Stomach (tissue), 9 donors: ENCODE data around the gene EDARADD. TPM values are rescaled to one million over a fixed set of nuclear protein-coding genes. Genes with fewer than 3 reads are reported as not detected.

ENCODE experiments used
- DNase-seq, 2 donors: peaks; one replicate each; pipeline versions ENCODE4 v3.0.0 to v3.0.0-alpha.2; 2013 to 2019
- H3K27ac ChIP-seq, 5 donors: fragments of 200-600 bp in 4 of 5; sonication (generic) in 4 of 5; one replicate each; pipeline ENCODE4 v1.5.1; 2013 to 2019; ENCODE audit warnings: mild to moderate bottlenecking in 1 of 5, moderate library complexity in 1 of 5
- H3K27me3 ChIP-seq, 3 donors: fragments of 200-600 bp; sonication (generic); one replicate each; pipeline ENCODE4 v1.5.1; 2017 to 2019; ENCODE audit warnings: mixed run types in 1 of 3
- H3K36me3 ChIP-seq, 4 donors: fragments of 200-600 bp; sonication (generic); 1 replicate in 3 of 4; 2 replicates in 1 of 4; pipeline ENCODE4 v1.5.1; 2016 to 2019
- H3K4me1 ChIP-seq, 4 donors: fragments of 200-600 bp; sonication (generic); one replicate each; pipeline ENCODE4 v1.5.1; 2016 to 2019
- H3K4me3 ChIP-seq, 4 donors: fragments of 200-600 bp; sonication (generic) in 3 of 4; one replicate each; pipeline ENCODE4 v1.5.1; 2016 to 2019; ENCODE audit warnings: mild to moderate bottlenecking in 1 of 4
- H3K9me3 ChIP-seq, 4 donors: fragments of 200-600 bp; sonication (generic); one replicate each; pipeline ENCODE4 v1.5.1; 2016 to 2019
- EP300 ChIP-seq: sonication (generic); formaldehyde crosslinking; IDR thresholded peaks from one replicate; pipeline ENCODE4 v1.6.1; 2017; ENCODE audit warnings: antibody characterized with exemption
- POLR2A ChIP-seq, 4 donors: fragments of 450-650 bp; IDR thresholded peaks; one replicate each; pipeline ENCODE4 v1.6.1; 2016; ENCODE audit warnings: antibody characterized with exemption in 4 of 4, control low read depth in 2 of 4, mild to moderate bottlenecking in 1 of 4, moderate library complexity in 1 of 4
- POLR2AphosphoS5 ChIP-seq, 3 donors: sonication (generic); formaldehyde crosslinking; IDR thresholded peaks; one replicate each; pipeline ENCODE4 v1.6.1; 2016; ENCODE audit warnings: antibody characterized with exemption in 3 of 3
- WGBS, 5 donors: extraction: QIAGEN DNeasy Blood & Tissue Kit in 3 of 5; methylation state at CpG; one replicate each; pipeline versions ENCODE4 v1.1.5 to v1.1.7; 2013 to 2018; 5-methylcytosine and 5-hydroxymethylcytosine counted together
- intact Hi-C: fragments of 100-400 bp; cut with DNase I; formaldehyde crosslinking; loops from one replicate; pipeline ENCODE4 v1.15.1; 2023; ENCODE audit warnings: low total_unique reads
- polyA plus RNA-seq, 3 donors: library from polyadenylated mRNA; stranded (reverse); fragments of 200-250 nt; gene quantifications; one replicate each; pipeline ENCODE4 v1.2.3, GENCODE V29; 2013
- total RNA-seq, 5 donors: library from RNA; depleted of rRNA; stranded (reverse); fragments of >200 nt; gene quantifications; one replicate each; pipeline versions ENCODE4 v1.1.0 to v1.2.3, GENCODE V29; 2014 to 2016
- TF ChIP-seq, protein P1 (sequence below), 7 experiments: fragments of 450-650 bp in 4 of 7; fragments of 200-600 bp in 3 of 7; sonication (generic) in 3 of 7; IDR thresholded peaks; one replicate each; pipeline ENCODE4 v1.5.1; 2016 to 2019; ENCODE audit warnings: antibody characterized with exemption in 7 of 7, control low read depth in 2 of 7, mild to moderate bottlenecking in 1 of 7
- donor health status: healthy with polysubstance abuse.
- donor health status: Bipolar disorder and iron deficiency.
- donor health status: healthy.

EDARADD gene
- total and polyA plus RNA-seq, 8 donors, result 3.7 to 13.8 (median 6.6) TPM; not detected in 1

DNA sequence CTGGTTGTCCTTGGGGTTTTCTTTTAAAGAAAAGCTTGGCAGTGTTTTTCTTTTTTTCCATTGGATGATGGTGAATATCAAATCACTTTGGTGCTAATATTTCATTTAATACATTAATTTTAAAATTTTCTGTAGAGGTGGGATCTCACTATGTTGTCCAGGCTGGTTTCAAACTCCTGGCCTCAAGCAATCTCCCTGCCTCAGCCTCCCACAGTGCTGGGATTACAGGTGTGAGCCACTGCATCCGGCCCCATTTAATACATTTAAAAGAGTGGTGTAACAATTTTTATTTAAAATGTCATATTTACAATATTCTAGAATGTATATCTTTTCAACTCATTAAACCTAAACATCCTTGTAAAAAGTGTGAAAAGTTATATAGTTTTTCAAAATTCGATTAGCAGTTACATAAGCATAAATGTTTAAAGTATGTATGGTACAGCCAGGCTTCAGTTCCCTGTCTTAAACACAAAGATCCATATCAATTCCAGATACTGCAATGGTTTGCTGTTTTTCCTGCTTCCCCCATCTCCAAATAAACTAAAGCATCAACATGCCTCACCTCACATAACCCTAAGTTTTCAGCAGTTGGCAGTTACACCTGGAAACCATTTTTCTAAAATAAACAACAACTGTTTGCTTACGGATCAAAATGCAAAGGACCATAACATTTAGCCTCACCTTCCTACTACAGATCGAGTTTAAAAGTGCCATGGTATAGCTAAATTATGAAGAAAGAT, 120.8 kb downstream of the EDARADD start:
- peak overlapping the region in 4 of 5 donors; percentile 35 to 63 (median 53) for H3K27ac ChIP-seq
- intact Hi-C loops, result no loop called here
- peak in 1 of 2 donors; percentile 15 for DNase-seq
- peaks cover 19 to 52% (median 27%) of the 10 kb centered on the region in 4 donors for H3K4me1 ChIP-seq
- H3K9me3 ChIP-seq, result no peaks in the 10 kb centered on the region
- no peaks in the 10 kb centered on the region for H3K27me3 ChIP-seq
- no peak for TF ChIP-seq POLR2AphosphoS5 (IDR thresholded peaks at IDR 0.05)
- TF ChIP-seq, protein P1, sequence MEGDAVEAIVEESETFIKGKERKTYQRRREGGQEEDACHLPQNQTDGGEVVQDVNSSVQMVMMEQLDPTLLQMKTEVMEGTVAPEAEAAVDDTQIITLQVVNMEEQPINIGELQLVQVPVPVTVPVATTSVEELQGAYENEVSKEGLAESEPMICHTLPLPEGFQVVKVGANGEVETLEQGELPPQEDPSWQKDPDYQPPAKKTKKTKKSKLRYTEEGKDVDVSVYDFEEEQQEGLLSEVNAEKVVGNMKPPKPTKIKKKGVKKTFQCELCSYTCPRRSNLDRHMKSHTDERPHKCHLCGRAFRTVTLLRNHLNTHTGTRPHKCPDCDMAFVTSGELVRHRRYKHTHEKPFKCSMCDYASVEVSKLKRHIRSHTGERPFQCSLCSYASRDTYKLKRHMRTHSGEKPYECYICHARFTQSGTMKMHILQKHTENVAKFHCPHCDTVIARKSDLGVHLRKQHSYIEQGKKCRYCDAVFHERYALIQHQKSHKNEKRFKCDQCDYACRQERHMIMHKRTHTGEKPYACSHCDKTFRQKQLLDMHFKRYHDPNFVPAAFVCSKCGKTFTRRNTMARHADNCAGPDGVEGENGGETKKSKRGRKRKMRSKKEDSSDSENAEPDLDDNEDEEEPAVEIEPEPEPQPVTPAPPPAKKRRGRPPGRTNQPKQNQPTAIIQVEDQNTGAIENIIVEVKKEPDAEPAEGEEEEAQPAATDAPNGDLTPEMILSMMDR (IDR thresholded peaks at IDR 0.05), result no peak
- TF ChIP-seq EP300, result no peak
- TF ChIP-seq POLR2A (IDR thresholded peaks at IDR 0.05), result no peak
- no peaks in the 10 kb centered on the region for H3K36me3 ChIP-seq
- H3K4me3 ChIP-seq, result no peak overlapping the region
- WGBS, 5 donors, result 34 to 55% (median 45%) methylated on average over 4 of the region's 4 CpGs

DNA sequence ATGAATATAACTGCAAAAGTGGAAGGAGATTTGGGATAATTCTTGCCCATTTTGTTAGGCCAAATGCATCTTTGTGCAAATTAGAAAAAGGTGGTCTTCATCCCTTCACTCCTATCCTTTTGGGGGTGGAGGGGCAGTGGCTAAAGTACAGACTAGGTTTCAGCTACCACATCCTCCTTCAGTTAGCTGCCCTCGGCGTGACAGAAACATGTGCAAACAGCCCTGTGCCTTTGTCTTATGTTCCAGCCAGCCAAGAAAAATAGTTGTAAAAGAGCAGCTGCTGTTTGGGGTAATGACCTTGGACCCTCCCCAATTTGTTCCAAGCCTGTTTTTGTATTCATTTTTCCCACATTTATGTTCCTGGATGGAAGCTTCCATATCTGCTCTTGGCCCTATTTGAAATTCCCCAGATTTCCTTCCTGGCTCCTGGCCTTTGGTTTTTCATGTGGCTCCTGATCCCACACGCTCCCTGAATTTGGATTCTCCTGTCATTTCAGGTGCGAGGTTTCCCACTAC, 121.4 kb downstream of the EDARADD start:
- 23 to 53% (median 45%) methylated on average over 4 of the region's 4 CpGs for WGBS, 5 donors
- TF ChIP-seq POLR2A (IDR thresholded peaks at IDR 0.05) (no peak), POLR2AphosphoS5 (IDR thresholded peaks at IDR 0.05) (no peak), EP300 (no peak)
- TF ChIP-seq, protein P1 (IDR thresholded peaks at IDR 0.05), result no peak
- Histone ChIP-seq H3K9me3 (no peaks in the 10 kb centered on the region), H3K27me3 (no peaks in the 10 kb centered on the region), H3K36me3 (no peaks in the 10 kb centered on the region), H3K27ac (peak overlapping the region; percentile 35 to 77 (median 60)), H3K4me3 (no peak overlapping the region), H3K4me1 (peaks cover 17 to 47% (median 27%) of the 10 kb centered on the region in 4 donors)
- DNase-seq, result peak in 1 of 2 donors; percentile 28
- intact Hi-C loops, result no loop called here

DNA sequence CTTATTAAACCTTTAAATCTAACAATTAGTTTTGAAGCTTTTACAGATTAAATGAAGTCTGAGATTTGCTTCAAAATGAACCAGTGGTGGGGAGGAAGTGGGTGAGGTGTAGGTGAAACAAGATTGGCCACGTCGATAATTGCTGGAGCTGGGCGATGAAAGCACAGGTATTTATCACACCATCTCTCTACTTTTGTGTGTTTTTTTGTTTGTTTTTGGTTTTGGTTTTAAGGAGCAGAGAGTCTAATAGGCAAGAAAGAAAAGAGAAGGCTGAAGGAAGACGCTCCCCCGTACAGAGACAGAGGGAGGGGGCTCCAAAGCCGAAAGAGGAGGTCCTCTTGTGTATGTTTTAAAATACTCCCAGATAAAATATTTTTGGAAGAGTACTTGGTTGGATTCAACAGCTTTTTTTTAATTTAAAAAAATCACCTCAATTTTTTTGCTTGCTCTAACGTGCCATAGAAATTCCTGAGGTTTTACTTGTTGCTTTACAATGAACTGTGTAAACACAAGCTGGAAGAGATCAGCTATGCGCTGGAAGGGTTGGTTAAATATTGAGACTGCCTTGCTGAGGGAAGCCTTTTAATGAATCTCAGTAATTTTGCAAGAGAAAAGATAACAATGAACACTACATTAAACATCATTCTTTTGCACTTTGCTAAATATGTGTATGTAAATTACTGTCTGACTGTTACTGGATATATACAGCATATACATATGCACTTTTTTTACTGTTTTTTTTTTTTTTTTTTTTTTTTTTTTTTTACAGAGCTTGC, 123.0 kb downstream of the EDARADD start:
- intact Hi-C loops, result no loop called here
- Histone ChIP-seq H3K4me1 (peaks cover 9 to 33% (median 25%) of the 10 kb centered on the region in 4 donors), H3K36me3 (no peaks in the 10 kb centered on the region), H3K27me3 (no peaks in the 10 kb centered on the region), H3K27ac (peak overlapping the region in 4 of 5 donors; percentile 26 to 56 (median 40)), H3K4me3 (no peak overlapping the region), H3K9me3 (no peaks in the 10 kb centered on the region)
- WGBS, 5 donors, result 11 to 28% (median 25%) methylated on average over 8 of the region's 8 CpGs
- peak in 1 of 2 donors; percentile 70 for DNase-seq
- TF ChIP-seq POLR2A (IDR thresholded peaks at IDR 0.05), result no peak
- no peak for TF ChIP-seq POLR2AphosphoS5 (IDR thresholded peaks at IDR 0.05)
- TF ChIP-seq, protein P1 (IDR thresholded peaks at IDR 0.05), result no peak
- TF ChIP-seq EP300, result no peak

DNA sequence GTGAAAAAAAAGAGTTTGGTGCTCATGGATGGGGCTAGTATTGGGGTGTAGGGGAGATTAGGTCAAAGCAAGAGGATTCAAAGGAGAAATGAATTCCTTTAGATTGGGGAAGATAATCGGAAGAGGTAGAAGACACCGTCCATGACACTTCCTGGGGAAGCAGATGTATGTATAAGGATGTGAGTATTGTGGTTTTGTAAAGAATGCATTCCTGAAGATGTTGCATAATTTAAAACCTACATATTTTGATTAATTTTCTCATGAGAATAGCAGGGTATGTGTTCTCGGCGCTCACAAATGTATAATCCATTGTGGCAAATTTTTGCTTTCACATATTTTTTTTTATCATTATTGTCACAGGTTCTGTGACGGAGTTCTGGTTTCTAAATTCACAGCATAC, 124.2 kb downstream of the EDARADD start:
- intact Hi-C loops, result no loop called here
- DNase-seq, result no peak

More for the DNA sequence above, 124.2 kb downstream of the EDARADD start:
- no peaks in the 10 kb centered on the region for H3K9me3 ChIP-seq
- no peaks in the 10 kb centered on the region for H3K27me3 ChIP-seq
- H3K36me3 ChIP-seq, result no peaks in the 10 kb centered on the region
- H3K4me1 ChIP-seq, result peaks cover 17 to 43% (median 31%) of the 10 kb centered on the region in 4 donors
- H3K27ac ChIP-seq, result no peak overlapping the region
- TF ChIP-seq, protein P1 (IDR thresholded peaks at IDR 0.05), result no peak
- TF ChIP-seq POLR2A (IDR thresholded peaks at IDR 0.05) (no peak), POLR2AphosphoS5 (IDR thresholded peaks at IDR 0.05) (no peak), EP300 (no peak)
- H3K4me3 ChIP-seq, result no peak overlapping the region
- 75 to 90% (median 80%) methylated on average over 5 of the region's 5 CpGs for WGBS, 5 donors
